ENCODE data around the gene TBC1D10A.

TBC1D10A gene

GRCh38 chr22:30285176-30285845 lies 41.4 kb downstream of the TBC1D10A start:
- no peak for DNase-seq

- DNase-seq, result no peak
These were observed 42.1 kb downstream of the TBC1D10A start for GRCh38 chr22:30284666-30285065.

GRCh38 chr22:30284172-30284571 lies 42.6 kb downstream of the TBC1D10A start:
- no peak for DNase-seq

GRCh38 chr22:30283342-30283741 lies 43.4 kb downstream of the TBC1D10A start:
- no peak for DNase-seq

GRCh38 chr22:30282616-30283046 lies 44.1 kb downstream of the TBC1D10A start:
- no peak for DNase-seq

GRCh38 chr22:30280505-30280904 lies 46.2 kb downstream of the TBC1D10A start:
- DNase-seq, result no peak

GRCh38 chr22:30279932-30280331 lies 46.8 kb downstream of the TBC1D10A start:
- no peak for DNase-seq

GRCh38 chr22:30279046-30279788 lies 47.5 kb downstream of the TBC1D10A start:
- no peak for DNase-seq

GRCh38 chr22:30277547-30278344 lies 49.0 kb downstream of the TBC1D10A start:
- no peak for DNase-seq

DNA sequence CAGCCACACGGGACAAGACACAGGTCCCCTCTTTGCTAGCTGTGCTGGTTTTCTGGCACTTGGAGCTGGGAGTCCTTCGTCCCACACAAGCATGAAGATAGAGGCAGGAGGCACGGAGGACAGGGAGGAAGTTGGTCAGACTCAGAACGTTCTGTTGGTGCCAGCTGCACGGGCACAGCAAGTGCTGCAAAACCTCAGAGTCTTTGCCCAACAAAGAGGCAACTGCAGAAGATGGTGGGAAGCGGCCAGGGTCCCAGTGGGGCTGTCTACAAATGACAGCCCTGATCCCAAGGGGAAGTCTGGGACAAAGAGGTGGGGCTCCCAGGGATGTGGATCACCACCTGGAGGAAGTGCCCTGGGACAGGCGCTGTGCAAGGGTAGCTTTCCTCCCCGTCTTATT lies 50.7 kb downstream of the TBC1D10A start:
- no peak for DNase-seq

DNA sequence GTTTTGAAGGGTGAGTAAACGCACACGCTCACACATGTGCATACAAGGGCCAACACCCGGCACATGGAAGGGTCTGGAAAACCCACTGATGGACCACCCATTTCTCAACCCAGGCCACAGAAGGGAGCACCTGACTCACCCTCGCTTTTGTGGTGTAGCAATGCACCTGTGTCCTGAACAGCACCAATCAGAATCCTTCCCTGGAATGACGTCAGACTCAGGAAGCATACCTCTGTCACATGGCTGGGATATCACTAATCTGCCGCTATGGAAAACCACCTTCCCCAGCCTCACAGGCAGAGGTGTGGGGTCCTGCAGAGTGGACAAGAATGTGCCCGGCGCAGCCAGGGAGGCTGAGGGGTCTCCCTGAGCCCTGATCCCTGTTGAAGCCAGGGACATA lies 51.1 kb downstream of the TBC1D10A start:
- peak; percentile 24 for DNase-seq

DNA sequence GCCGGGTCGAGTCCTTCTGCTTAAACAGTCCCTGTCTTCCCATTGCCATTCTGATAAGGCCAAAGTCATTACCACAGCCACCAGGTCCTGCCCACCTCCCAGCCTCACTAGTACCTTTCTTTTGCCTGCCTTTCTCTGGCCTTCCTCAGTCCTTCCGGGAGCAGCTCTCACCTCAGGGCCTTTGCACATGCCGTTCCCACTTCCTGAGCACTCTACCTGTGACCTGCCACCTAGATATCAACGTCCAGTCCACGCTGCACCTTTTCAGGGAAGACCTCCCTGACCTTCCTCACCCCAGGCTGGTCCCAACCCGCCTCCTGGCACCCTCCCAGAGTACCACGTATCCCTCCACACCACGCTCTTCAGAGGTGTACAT lies 52.3 kb downstream of the TBC1D10A start:
- DNase-seq, result no peak

DNA sequence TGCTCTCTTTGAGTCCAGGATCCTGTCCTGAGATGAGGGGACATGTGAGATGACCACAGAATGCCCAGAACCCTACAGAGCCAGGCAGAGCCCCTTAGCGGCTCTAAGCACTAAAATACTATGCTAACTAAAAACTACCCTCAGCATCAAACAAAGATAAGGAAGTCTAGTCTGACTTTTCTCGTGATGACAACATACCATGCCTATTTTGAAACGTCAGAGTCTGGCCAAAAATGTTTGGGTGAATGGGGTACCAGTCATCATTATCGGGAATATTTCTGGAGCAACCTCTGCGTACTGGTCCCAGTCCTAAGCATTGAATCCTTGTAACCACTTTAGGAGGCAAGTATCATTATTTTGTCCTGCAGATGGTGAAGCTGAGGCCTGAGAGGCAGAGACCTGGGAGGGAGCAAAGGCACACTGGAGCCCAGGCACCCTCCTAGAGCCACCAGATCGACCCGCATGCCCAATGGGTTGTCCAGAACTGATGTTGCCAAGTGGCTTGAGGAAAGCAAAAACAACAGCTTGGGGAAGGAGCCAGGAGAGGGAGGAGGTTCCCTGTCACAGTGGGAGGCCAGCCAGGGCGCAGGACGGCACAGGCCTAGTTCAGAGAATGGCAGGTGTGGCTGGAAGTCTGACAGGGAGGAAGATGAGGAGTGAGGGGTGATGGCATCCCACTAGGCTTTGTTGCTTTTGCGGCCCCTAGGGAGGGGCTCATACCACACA lies 52.9 kb downstream of the TBC1D10A start:
- DNase-seq, result no peak

DNA sequence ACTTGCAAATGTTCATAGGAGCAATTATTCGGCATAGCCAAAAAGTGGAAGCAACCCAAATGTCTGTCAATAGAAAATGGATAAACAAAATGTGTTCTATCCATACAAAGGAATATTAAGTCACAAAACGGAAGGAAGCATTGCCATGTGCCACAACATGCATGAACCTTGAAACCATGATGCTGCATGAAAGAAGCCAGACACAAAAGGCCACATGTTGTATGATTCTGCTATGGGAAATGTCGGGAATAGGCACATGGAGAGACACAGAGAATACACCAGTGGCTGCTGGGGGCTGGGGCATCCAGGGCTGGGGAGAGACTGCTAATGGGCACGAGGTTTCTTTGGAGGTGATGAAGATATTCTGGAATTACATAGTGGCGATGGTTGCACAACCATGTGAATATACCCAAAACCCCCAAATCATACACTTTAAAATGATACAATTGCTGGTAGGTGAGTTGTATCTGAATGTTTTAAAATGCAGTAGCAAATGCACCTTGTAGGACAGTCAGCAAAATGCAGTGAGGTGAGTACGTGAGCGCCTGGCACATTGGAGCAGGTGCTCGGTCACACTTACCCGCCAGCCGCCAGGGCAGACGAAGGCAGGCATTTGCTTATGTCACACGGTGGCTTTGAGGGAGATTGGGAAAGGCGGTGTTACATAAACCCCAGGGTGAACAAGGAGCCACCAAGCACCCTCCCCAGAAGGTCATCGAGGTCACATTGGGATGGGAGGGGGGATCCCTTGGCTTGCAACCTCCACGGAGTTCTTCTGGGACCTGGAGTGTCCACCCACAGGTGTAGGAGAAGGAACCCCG lies 53.8 kb downstream of the TBC1D10A start:
- DNase-seq, result no peak

GRCh38 chr22:30270832-30271231 lies 55.9 kb downstream of the TBC1D10A start:
- DNase-seq, result no peak

DNA sequence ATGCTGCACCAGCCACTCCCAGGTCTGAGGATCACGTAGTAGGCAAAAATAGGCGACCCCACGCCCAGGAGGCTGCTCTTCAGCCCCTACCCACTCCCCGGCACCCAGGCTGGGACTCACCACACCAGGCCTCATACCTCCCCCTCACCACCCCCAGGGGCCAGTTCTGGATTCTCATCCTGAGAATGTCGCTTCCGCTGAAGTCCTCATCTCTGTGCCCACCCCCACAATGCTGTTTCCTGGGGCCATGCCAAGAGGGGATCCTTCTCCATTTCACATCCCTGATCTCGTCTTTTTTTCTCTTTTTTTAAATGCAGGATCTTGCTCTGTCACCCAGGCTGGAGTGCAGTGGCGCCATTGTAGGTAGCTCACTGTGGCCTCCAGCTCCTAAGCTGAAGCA lies 58.4 kb downstream of the TBC1D10A start:
- no peak for DNase-seq

DNA sequence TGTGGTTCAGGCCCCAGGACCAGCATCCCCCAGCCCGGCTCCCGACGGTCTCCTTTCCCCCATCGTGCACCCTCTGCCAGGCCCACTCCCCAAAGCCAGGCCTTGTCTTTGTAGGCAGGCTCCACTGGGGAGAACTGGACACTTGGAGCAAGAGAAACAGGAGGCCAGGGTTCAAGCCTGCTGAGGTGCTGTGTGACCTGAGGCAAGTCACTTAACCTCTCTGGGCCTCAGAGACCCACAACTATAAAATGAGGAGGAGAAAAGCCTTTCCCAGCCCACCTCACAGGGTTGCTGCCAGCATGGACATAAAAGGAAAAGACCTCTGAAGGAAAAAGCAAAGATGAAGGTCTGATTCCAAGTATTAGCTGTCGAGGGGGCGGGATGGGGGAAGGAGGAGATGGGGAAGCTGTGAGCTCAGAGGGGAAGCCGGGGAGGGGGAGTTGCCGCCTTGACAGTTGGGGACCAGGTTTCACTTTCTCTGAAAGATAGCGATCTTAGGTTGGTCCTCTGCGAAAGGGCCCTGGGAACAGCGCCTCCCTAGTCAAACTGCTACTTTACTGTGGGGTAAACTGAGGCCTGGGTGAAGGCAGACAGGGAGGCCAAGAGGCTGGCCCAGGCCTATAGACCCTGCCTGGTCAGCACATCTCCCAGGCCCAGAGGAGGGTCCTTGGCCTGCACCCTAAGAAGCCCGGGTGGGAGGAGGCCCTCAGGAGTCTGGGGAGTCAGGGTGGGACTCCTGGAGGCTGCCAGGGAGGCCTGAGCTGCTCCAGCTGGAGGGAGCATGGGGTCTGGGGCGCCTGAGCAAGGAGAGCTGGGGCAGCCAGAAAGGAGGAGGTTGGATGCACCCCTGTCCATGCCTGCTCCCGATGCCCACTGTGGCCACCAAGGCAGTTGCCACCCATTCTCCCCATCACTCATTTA lies 59.1 kb downstream of the TBC1D10A start:
- DNase-seq, result peak; percentile 49

- peak; percentile 68 for DNase-seq
These were observed 60.0 kb downstream of the TBC1D10A start, which contains the start of gene OSM for GRCh38 chr22:30266445-30267381. Gene OSM (minus strand): TSS chr22:30266851. CDS start chr22:30266799, 52 bp downstream.

GRCh38 chr22:30265823-30266444 lies 60.8 kb downstream of the TBC1D10A start:
- peak; percentile 88 for DNase-seq

Measured in stimulated activated CD4-positive, alpha-beta T cell treated with anti-CD3 and anti-CD28 coated beads, Interleukin-4, amount 100 ng/mL, for 24 hours (primary cell).